Chondrocyte (in vitro differentiated cells): Measurements from ENCODE around the gene TSHR. TPM values are rescaled to one million over a fixed set of nuclear protein-coding genes. Genes with fewer than 3 reads are reported as not detected.

ENCODE experiments used
- DNase-seq: peaks from one replicate; pipeline ENCODE4 v3.0.0; 2021; ENCODE audit warnings: mixed read lengths, low spot score
- H3K27ac Mint-ChIP-seq: one replicate; pipeline ENCODE4 v1.8.0; 2021; ENCODE audit warnings: mild to moderate bottlenecking, moderate library complexity, mixed read lengths; ENCODE audit not compliant: unreplicated experiment
- H3K27me3 Mint-ChIP-seq: 2 replicates; pipeline ENCODE4 v1.8.0; 2021; ENCODE audit warnings: low read depth, mixed read lengths
- H3K36me3 Mint-ChIP-seq: 2 replicates; pipeline ENCODE4 v1.8.0; 2021; ENCODE audit warnings: low read depth, mixed read lengths
- H3K4me1 Mint-ChIP-seq: 2 replicates; pipeline ENCODE4 v1.8.0; 2021; ENCODE audit warnings: low read depth, mild to moderate bottlenecking, mixed read lengths
- H3K4me3 Mint-ChIP-seq: one replicate; pipeline ENCODE4 v1.8.0; 2021; ENCODE audit warnings: mild to moderate bottlenecking, moderate library complexity, mixed read lengths; ENCODE audit not compliant: unreplicated experiment
- H3K9me3 Mint-ChIP-seq: 2 replicates; pipeline ENCODE4 v1.8.0; 2021; ENCODE audit warnings: low read depth, mixed read lengths
- CTCF ChIP-seq: fragments of 200-600 bp; sonication (generic); IDR thresholded peaks from 2 replicates; pipeline ENCODE4 v1.5.0; 2021; ENCODE audit warnings: antibody characterized with exemption, mild to moderate bottlenecking, moderate library complexity
- total RNA-seq: library from RNA; stranded (reverse); gene quantifications from 3 replicates; pipeline ENCODE4 v1.2.1, GENCODE V29; 2021

TSHR gene
- total RNA-seq, 1 donor from 2014 or later = not detected

GRCh38 chr14:80988735-80989429 lies 33.5 kb downstream of the TSHR start:
- no peak for TF ChIP-seq CTCF
- Mint-ChIP-seq H3K4me1 (no peaks in the 10 kb centered on the region), H3K27ac (no peak overlapping the region), H3K36me3 (peaks cover under 1% of the 10 kb centered on the region), H3K27me3 (peaks cover 7% of the 10 kb centered on the region), H3K4me3 (no peak overlapping the region), H3K9me3 (no peaks in the 10 kb centered on the region)
- no peak for DNase-seq

DNA sequence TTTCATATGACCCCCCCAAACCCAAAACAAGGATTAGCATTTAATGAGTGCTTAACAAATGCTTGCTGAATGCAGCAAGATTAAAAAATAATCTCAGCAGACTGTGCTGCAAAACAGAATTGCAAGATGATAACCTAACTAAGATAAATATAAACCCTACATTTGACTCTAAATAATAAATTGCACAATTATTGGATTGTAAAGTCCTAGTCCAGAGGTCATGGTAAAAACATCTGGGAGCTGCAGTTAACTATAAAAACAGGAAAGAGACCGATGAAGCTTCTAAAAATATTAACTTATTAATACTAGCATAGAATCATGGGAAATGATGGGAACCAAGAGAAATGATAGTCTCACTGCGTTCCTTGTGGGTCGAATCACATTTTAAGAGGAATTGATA lies 37.2 kb downstream of the TSHR start:
- Mint-ChIP-seq H3K27ac (no peak overlapping the region), H3K36me3 (peaks cover 1% of the 10 kb centered on the region), H3K4me1 (peaks cover 7% of the 10 kb centered on the region), H3K27me3 (peaks cover 9% of the 10 kb centered on the region), H3K4me3 (no peak overlapping the region), H3K9me3 (no peaks in the 10 kb centered on the region)
- no peak for TF ChIP-seq CTCF
- DNase-seq = no peak

DNA sequence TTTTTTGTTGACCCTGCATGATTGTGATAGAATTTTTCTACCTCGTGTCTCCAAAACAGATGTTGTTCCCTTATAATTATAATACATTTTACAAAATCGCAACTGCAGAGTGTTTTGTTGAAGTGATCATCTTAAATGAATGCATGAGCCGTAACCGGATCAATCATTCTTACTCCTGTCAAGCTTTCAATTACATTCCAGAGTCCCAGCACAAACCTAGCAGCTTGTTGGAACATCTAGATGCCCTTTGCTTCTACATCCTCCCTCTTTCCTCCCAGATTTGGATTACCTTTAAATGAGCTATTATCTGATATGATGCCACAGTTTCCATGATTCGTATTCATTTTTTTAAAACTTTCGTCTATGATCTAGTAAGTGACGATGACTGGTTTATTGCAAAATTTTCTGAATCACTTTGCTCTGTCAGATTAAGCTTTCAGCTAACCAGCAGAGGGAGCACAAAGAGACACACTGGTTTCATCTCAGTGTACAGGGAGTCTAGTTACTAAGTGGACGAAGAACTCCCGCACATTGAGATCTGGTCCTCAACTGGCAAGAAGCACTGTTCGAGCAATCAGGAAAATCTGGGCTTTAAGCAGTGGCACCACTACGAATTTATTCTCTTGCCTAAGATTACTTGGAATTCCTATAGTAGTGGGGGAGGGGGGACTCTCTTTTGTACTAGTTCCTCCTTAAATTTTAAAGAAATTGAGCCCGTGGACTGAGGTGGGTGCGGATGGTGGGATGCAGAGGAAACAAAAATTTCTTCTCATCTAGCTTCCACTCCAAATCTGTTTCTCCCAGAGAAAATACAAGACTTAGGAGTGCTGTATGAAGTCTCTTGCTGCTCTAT lies 40.9 kb downstream of the TSHR start:
- peaks cover 7% of the 10 kb centered on the region for H3K4me1 Mint-ChIP-seq
- no peak for DNase-seq
- no peaks in the 10 kb centered on the region for H3K9me3 Mint-ChIP-seq
- no peak overlapping the region for H3K27ac Mint-ChIP-seq
- H3K27me3 Mint-ChIP-seq = peaks cover 15% of the 10 kb centered on the region
- peak; percentile 89 for TF ChIP-seq CTCF
- peaks cover 1% of the 10 kb centered on the region for H3K36me3 Mint-ChIP-seq
- H3K4me3 Mint-ChIP-seq = no peak overlapping the region

DNA sequence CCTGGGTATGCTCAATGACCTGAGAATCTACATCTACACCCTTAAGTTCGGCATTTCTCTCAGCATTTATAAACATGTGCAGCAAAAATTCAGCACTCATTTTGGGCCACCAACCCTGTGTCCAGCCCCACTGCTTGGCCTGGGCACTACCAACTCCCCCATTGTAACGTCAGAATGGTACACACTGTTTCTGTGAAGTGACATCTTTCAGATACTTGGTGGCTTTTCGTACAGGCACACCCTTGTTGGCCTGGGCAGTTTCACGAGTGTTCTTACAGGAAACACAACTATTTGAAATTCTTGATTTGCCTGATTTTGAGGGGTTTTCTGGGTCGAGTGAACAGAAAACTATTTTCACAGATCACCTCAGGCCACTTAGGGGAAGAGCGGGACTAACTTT lies 46.0 kb downstream of the TSHR start:
- peaks cover 15% of the 10 kb centered on the region for H3K27me3 Mint-ChIP-seq
- no peak for DNase-seq
- no peak overlapping the region for H3K27ac Mint-ChIP-seq
- no peak for TF ChIP-seq CTCF
- peaks cover 3% of the 10 kb centered on the region for H3K4me1 Mint-ChIP-seq
- H3K4me3 Mint-ChIP-seq = no peak overlapping the region
- no peaks in the 10 kb centered on the region for H3K9me3 Mint-ChIP-seq
- H3K36me3 Mint-ChIP-seq = no peaks in the 10 kb centered on the region

GRCh38 chr14:81004575-81004974 lies 49.2 kb downstream of the TSHR start:
- no peaks in the 10 kb centered on the region for H3K36me3 Mint-ChIP-seq
- H3K27ac Mint-ChIP-seq = no peak overlapping the region
- no peak for TF ChIP-seq CTCF

More at GRCh38 chr14:81004575-81004974, 49.2 kb downstream of the TSHR start:
- Mint-ChIP-seq H3K4me3 (no peak overlapping the region), H3K4me1 (no peaks in the 10 kb centered on the region), H3K27me3 (peaks cover 11% of the 10 kb centered on the region), H3K9me3 (no peaks in the 10 kb centered on the region)
- no peak for DNase-seq
